ENCODE data around the gene KCNC3. TPM values are rescaled to one million over a fixed set of nuclear protein-coding genes. Genes with fewer than 3 reads are reported as not detected.

KCNC3 gene
- total and polyA plus RNA-seq, 2 of the 13 experiments (the other 11 are each of a cell fraction or from before 2014, with no cell fraction given): 0.29 to 1.7 TPM

GRCh38 chr19:50275577-50276368 is 53.4 kb downstream of the KCNC3 start (continued):
- TF ChIP-seq ZNF281 (CRISPR knock-in tag; IDR thresholded peaks at IDR 0.05; ENCODE audit: borderline replicate concordance) (peak; percentile 64; the same call in 1 of the 2 replicates), RXRA (CRISPR knock-in tag; IDR thresholded peaks at IDR 0.05) (peak; percentile 94), IRF2 (CRISPR knock-in tag; IDR thresholded peaks at IDR 0.05) (peak; percentile 28; the same call in 1 of the 2 replicates), ZNF335 (CRISPR knock-in tag; IDR thresholded peaks at IDR 0.05) (0 out of 2 replicates have a peak, but pooled peaks have one; percentile 22), ZMAT5 (CRISPR knock-in tag; IDR thresholded peaks at IDR 0.05; ENCODE audit: borderline replicate concordance, low read depth) (no peak), THAP11 (CRISPR knock-in tag; IDR thresholded peaks at IDR 0.05) (no peak), HNF4A (CRISPR knock-in tag; IDR thresholded peaks at IDR 0.05) (peak; percentile 95), ZNF550 (CRISPR knock-in tag; IDR thresholded peaks at IDR 0.05; ENCODE audit: borderline replicate concordance) (no peak), NR3C1 (CRISPR knock-in tag; IDR thresholded peaks at IDR 0.05) (no peak), KAT8 (CRISPR knock-in tag; IDR thresholded peaks at IDR 0.05) (0 out of 2 replicates have a peak, but pooled peaks have one; percentile 29), SP2 (CRISPR knock-in tag; IDR thresholded peaks at IDR 0.05) (no peak), HMGXB3 (CRISPR knock-in tag; IDR thresholded peaks at IDR 0.05; ENCODE audit: borderline replicate concordance) (peak; percentile 29; the same call in 1 of the 2 replicates), ZNF142 (CRISPR knock-in tag; IDR thresholded peaks at IDR 0.05) (peak; percentile 53; the same call in 1 of the 2 replicates)

Data from HepG2 (cell line).